ENCODE data around the gene SYNE4.
"Not testable (repeated sequence)": the region's sequence is repeated elsewhere in the genome, so short reads cannot be mapped to it uniquely, and the experiment has no call there.

SYNE4 gene

DNA sequence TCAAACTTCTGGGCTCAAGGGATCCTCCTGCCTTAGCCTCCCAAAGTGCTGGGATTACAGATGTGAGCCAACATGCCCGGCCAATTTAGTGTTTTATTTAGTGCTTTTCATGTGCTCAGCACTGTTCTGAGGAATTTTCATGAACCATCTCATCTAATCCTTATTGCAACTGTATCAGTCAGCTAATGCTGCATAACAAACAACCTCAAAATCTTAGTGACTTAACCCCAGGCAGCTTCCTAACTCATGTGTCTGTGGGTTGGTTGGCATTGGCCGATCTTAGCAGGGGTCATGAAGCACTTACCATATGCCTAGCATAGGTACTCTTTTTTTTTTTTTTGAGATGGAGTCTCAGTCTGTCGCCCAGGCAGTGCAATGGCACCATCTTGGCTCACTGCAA is 19.8 kb downstream of the SYNE4 start:
- Histone ChIP-seq H3K36me3 (ENCODE audit: insufficient read depth, low read length) (no peaks in the 10 kb centered on the region), H3K27ac (no peak overlapping the region), H3K9me3 (ENCODE audit: low read depth, low read length) (no peaks in the 10 kb centered on the region), H3K4me3 (no peak overlapping the region), H3K9ac (ENCODE audit: insufficient read length) (no peak overlapping the region)
- DNase-seq (ENCODE audit: low read depth, low spot score): no peak
- TF ChIP-seq EZH2 (IDR thresholded peaks at IDR 0.05) (no peak), FOXP2 (optimal IDR thresholded peaks at IDR 0.05; ENCODE audit: control extremely low read depth, extremely low read length, insufficient read depth) (no peak), POLR2AphosphoS5 (IDR thresholded peaks at IDR 0.05; ENCODE audit: borderline replicate concordance, low read depth, low read length) (no peak)

GRCh38 chr19:35987571-35987896 is 21.1 kb downstream of the SYNE4 start:
- TF ChIP-seq POLR2AphosphoS5 (IDR thresholded peaks at IDR 0.05; ENCODE audit: borderline replicate concordance, low read depth, low read length) (no peak), EZH2 (IDR thresholded peaks at IDR 0.05) (no peak), FOXP2 (optimal IDR thresholded peaks at IDR 0.05; ENCODE audit: control extremely low read depth, extremely low read length, insufficient read depth) (no peak)
- no peak for DNase-seq (ENCODE audit: low read depth, low spot score)
- Histone ChIP-seq H3K9me3 (ENCODE audit: low read depth, low read length) (no peaks in the 10 kb centered on the region), H3K9ac (ENCODE audit: insufficient read length) (no peak overlapping the region), H3K27ac (no peak overlapping the region), H3K36me3 (ENCODE audit: insufficient read depth, low read length) (no peaks in the 10 kb centered on the region), H3K4me3 (peak overlapping the region; percentile 68)

- H3K4me3 ChIP-seq: peak overlapping the region; percentile 68
- H3K9me3 ChIP-seq (ENCODE audit: low read depth, low read length): no peaks in the 10 kb centered on the region
- H3K36me3 ChIP-seq (ENCODE audit: insufficient read depth, low read length): no peaks in the 10 kb centered on the region
- H3K9ac ChIP-seq (ENCODE audit: insufficient read length): no peak overlapping the region
- no peak overlapping the region for H3K27ac ChIP-seq
- DNase-seq (ENCODE audit: low read depth, low spot score): no peak
- TF ChIP-seq POLR2AphosphoS5 (IDR thresholded peaks at IDR 0.05; ENCODE audit: borderline replicate concordance, low read depth, low read length) (no peak), EZH2 (IDR thresholded peaks at IDR 0.05) (no peak)
Observed at GRCh38 chr19:35986664-35987570, 21.7 kb downstream of the SYNE4 start.

- no peak overlapping the region for H3K9ac ChIP-seq (ENCODE audit: insufficient read length)
- TF ChIP-seq POLR2AphosphoS5 (IDR thresholded peaks at IDR 0.05; ENCODE audit: borderline replicate concordance, low read depth, low read length) (no peak), FOXP2 (optimal IDR thresholded peaks at IDR 0.05; ENCODE audit: control extremely low read depth, extremely low read length, insufficient read depth) (no peak), EZH2 (IDR thresholded peaks at IDR 0.05) (no peak)
- no peak for DNase-seq (ENCODE audit: low read depth, low spot score)
- no peaks in the 10 kb centered on the region for H3K36me3 ChIP-seq (ENCODE audit: insufficient read depth, low read length)
- H3K9me3 ChIP-seq (ENCODE audit: low read depth, low read length): no peaks in the 10 kb centered on the region
- H3K4me3 ChIP-seq: no peak overlapping the region
- no peak overlapping the region for H3K27ac ChIP-seq
Observed at GRCh38 chr19:35986111-35986510, 22.5 kb downstream of the SYNE4 start.

- H3K9ac ChIP-seq (ENCODE audit: insufficient read length): no peak overlapping the region
- no peak overlapping the region for H3K27ac ChIP-seq
- DNase-seq (ENCODE audit: low read depth, low spot score): no peak
- H3K4me3 ChIP-seq: no peak overlapping the region
- TF ChIP-seq EZH2 (IDR thresholded peaks at IDR 0.05): no peak
- TF ChIP-seq FOXP2 (optimal IDR thresholded peaks at IDR 0.05; ENCODE audit: control extremely low read depth, extremely low read length, insufficient read depth): no peak
- TF ChIP-seq POLR2AphosphoS5 (IDR thresholded peaks at IDR 0.05; ENCODE audit: borderline replicate concordance, low read depth, low read length): no peak
- H3K9me3 ChIP-seq (ENCODE audit: low read depth, low read length): no peaks in the 10 kb centered on the region
- H3K36me3 ChIP-seq (ENCODE audit: insufficient read depth, low read length): no peaks in the 10 kb centered on the region
Observed at GRCh38 chr19:35983177-35983576, 25.4 kb downstream of the SYNE4 start.

DNA sequence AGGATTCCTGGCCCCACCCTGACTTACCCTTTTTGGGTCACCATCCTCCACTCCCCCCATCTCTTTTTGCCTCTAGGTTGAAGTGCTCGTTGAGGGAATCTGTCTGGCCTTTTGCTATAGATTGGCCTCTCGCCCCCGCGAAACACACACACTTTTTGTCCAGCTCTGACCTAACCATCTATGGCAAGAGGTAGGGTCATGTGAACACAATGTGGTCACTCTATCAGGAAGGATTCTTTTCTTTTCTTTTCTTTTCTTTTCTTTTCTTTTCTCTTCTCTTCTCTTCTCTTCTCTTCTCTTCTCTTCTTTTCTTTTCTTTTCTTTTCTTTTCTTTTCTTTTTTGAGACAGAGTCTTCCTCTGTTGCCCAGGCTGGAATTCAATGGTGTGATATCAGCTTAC is 27.6 kb downstream of the SYNE4 start:
- not testable (repeated sequence) for H3K9ac ChIP-seq (ENCODE audit: insufficient read length); H3K27ac ChIP-seq; DNase-seq (ENCODE audit: low read depth, low spot score); H3K36me3 ChIP-seq (ENCODE audit: insufficient read depth, low read length); H3K9me3 ChIP-seq (ENCODE audit: low read depth, low read length); H3K4me3 ChIP-seq

GRCh38 chr19:35978832-35979365 is 29.7 kb downstream of the SYNE4 start:
- H3K27ac ChIP-seq: no peak overlapping the region
- H3K9me3 ChIP-seq (ENCODE audit: low read depth, low read length): no peaks in the 10 kb centered on the region
- DNase-seq (ENCODE audit: low read depth, low spot score): no peak
- no peak overlapping the region for H3K4me3 ChIP-seq
- H3K36me3 ChIP-seq (ENCODE audit: insufficient read depth, low read length): no peaks in the 10 kb centered on the region
- H3K9ac ChIP-seq (ENCODE audit: insufficient read length): no peak overlapping the region
- TF ChIP-seq EZH2 (IDR thresholded peaks at IDR 0.05): no peak
- no peak for TF ChIP-seq POLR2AphosphoS5 (IDR thresholded peaks at IDR 0.05; ENCODE audit: borderline replicate concordance, low read depth, low read length)
- TF ChIP-seq FOXP2 (optimal IDR thresholded peaks at IDR 0.05; ENCODE audit: control extremely low read depth, extremely low read length, insufficient read depth): no peak

DNA sequence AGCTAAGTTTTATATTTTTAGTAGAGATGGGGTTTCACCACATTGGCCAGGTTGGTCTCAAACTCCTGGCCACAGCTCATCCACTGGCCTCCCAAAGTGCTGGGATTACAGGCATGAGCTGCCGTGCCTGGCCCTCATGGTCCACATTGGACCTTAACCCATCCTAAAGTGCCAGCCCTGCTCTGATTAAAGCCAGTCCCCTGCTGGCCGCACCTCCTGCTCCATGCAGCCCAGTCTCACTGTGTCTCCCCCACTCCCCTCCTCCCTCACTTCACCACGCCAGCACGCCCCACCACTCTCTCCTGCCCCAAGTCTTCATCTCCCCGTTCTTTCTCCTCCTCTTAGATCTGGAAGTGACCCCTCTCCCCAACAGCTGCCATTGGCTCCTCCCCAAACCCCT is 30.3 kb downstream of the SYNE4 start:
- Histone ChIP-seq H3K36me3 (ENCODE audit: insufficient read depth, low read length) (no peaks in the 10 kb centered on the region), H3K9ac (ENCODE audit: insufficient read length) (no peak overlapping the region), H3K4me3 (no peak overlapping the region), H3K27ac (no peak overlapping the region), H3K9me3 (ENCODE audit: low read depth, low read length) (no peaks in the 10 kb centered on the region)
- no peak for TF ChIP-seq FOXP2 (optimal IDR thresholded peaks at IDR 0.05; ENCODE audit: control extremely low read depth, extremely low read length, insufficient read depth)
- no peak for DNase-seq (ENCODE audit: low read depth, low spot score)
